Measurements from ENCODE around the gene FMNL3.

Gene FMNL3

DNA sequence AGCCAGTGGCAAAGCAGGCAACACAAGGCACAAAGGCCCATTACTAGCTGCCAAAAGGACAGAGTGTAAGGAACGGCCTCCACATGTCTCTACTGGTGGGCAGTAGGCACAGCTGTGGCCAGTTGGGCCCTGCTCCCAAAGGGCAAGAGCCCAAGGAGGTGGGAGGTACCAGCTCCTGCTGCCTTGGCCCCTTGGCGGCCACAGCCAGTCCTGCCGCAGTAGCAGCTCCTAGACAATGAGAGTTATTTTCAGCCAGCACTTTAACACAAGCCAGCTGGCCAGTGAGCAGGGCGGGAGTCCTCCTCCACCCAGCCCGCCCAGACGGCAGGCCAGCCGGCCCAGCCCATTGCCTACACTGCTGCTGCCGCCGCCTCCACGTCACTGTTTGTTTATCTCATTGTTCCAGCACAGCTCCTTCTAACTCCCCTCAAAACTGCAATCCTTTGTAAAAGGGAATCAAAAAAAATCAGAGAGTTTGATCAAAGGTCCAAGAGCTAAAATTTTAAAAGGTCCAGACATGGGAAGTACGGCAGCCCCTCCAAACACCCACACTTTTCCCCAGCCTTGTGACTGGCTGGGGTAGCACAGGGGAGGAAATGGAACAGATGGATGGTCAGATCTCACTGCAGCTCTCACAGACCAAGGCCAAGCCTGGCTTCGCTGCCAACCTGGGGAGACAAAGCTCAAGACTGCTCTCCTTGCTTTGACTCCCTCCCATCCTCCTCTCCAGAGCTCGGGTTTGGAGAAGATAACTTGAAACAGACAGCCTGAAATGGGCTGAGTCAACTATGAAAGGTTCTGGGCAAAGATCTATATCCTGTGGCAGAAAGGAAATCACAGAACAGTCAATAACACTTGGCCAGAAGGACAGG lies 33.5 kb downstream of the FMNL3 start:
- H3K27ac ChIP-seq, result peak overlapping the region; percentile 88 to 92
- DNase-seq (ENCODE audit: low spot score), result peak; percentile 98
- TF ChIP-seq, protein P1, sequence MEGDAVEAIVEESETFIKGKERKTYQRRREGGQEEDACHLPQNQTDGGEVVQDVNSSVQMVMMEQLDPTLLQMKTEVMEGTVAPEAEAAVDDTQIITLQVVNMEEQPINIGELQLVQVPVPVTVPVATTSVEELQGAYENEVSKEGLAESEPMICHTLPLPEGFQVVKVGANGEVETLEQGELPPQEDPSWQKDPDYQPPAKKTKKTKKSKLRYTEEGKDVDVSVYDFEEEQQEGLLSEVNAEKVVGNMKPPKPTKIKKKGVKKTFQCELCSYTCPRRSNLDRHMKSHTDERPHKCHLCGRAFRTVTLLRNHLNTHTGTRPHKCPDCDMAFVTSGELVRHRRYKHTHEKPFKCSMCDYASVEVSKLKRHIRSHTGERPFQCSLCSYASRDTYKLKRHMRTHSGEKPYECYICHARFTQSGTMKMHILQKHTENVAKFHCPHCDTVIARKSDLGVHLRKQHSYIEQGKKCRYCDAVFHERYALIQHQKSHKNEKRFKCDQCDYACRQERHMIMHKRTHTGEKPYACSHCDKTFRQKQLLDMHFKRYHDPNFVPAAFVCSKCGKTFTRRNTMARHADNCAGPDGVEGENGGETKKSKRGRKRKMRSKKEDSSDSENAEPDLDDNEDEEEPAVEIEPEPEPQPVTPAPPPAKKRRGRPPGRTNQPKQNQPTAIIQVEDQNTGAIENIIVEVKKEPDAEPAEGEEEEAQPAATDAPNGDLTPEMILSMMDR (IDR thresholded peaks at IDR 0.05), result no peak
- peak overlapping the region; percentile 45 for H3K4me3 ChIP-seq

DNA sequence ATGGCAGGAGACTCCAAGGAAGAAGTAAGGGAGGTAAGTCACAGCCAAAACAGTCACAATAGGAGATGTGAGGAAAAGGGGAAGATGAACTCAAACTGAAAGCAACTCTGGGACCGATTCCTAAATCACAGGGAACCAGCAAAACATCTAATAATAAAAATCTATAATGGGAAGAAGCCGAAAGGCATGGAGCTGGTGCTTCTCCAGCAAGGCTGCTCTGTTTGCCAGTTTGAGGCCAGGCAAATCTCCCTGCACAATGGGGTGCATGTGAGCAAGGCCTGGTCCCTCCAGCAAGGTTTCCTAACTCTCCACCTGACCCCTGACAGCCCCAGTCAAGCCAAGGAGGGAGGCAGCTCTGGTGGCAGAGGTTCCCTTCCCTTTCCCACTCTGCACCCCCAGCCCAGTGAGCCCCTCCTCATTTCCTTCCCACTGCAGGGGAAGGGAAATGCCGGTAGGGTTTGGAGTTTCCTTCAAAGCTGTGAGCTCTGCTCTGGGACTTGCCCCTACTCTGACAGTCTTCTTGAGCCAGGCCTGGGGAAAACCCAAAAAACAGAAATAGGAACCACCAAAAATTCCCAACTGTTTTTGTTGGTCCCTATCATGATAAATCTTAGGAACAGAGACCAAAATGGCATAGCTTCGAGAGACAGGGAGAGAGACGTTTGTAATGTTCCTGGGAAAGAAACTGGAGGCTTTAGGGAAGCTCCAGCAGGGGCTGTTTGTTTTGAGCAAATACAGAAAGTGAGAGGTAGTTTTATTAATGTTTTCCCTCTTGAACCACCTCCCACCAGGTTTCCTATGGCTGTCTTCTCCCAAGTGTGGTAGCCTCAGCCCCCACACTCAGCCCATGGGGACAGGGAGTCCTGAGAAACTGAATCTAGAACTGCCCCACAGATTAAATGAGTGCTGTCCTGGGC lies 34.6 kb downstream of the FMNL3 start:
- TF ChIP-seq, protein P1 (IDR thresholded peaks at IDR 0.05), result no peak
- DNase-seq (ENCODE audit: low spot score), result no peak
- Histone ChIP-seq H3K4me3 (peak overlapping the region; percentile 45), H3K27ac (peak overlapping the region; percentile 88 to 92)

DNA sequence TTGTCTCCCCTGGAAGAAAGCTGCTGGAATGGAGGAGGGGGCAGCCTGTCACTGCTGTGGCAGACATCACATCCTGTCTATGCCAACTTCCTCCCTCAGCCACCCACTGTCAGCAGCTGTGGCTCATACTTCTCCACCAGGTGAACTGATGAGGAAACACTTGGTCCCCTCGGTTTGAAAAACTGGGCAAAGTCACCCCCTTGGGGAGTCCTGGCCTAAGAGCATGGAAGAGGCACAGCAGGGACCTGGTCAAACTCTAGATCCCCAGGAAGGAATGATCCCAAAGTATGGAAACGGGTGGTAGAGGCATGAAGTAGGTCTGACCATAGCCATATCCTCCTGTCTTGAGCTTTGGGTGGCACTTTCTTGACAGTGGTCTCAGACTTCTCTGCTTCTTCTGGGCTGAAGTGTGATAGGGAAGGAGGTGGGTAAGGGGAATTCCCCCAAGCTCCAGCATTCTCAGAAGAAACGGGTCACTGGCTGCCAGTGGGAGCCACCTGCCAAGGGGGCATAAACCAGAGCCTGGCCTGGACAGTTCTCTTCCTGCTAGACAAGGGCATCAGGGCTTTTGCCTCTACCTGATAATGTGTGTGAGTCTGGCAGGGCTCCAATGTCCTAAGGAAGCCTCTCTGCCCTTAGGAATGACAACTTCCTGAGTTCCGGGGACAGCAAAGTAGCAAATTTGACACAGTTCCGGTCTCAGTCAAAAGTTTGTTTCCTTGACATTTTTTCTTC lies 36.0 kb downstream of the FMNL3 start:
- DNase-seq (ENCODE audit: low spot score), result no peak
- H3K4me3 ChIP-seq, result no peak overlapping the region

DNA sequence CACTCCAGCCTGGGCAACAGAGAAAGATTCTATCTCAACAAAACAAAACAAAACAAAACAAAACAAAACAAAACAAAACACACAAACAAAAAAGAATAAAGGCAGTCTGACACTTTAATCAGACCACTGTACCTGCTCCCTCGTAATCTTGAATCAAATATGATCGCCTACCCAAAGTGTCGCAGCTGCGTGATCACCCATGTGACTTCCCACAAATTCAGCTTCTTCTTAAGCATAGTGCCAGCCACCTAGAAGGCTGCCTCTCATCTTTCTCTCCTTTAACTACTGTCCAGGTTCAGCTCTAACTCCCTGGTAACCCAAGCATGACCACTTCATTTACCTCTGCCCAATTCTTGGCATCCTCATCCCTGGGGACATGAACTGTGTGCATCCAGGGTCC lies 37.4 kb downstream of the FMNL3 start:
- Histone ChIP-seq H3K27ac (peak overlapping the region; percentile 88 to 92), H3K4me3 (no peak overlapping the region)
- TF ChIP-seq, protein P1 (IDR thresholded peaks at IDR 0.05), result no peak
- no peak for DNase-seq (ENCODE audit: low spot score)

More for the DNA sequence above, 36.0 kb downstream of the FMNL3 start:
- peak overlapping the region; percentile 88 to 92 for H3K27ac ChIP-seq
- TF ChIP-seq, protein P1 (IDR thresholded peaks at IDR 0.05), result no peak

DNA sequence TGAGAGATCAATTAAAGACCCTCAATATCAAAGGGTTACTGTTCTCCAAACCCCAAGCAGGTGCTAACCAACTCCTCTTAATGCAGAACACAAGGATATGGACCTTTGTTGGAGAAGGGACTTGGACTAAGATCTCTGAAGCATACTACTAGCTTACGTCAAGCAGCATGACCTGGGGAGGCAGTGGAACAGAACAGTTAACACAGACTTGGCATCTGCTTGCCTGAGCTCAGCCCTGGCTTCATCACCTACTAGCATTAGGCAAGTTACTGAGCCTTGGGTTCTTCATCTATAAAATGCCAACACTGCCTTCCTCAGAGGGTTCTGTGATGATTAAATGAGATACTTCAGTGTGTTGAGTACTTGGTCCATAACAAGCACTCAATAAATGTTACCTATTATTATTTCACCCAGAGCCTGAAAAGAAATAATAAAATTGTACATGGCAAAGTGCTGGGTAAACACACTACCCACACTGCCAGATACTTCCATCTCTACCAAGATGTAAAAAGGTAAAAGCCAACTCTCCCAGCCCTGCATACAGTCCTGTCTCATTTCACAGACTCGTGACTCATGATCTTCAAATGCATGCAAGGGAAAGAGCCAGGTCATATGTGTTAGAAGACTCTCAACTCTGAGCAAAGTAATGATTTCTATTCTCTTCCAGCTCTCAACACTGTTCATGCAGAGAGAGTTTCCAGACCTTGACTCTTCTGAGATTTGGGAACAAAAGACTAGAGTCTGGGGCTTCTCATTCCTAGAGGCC lies 39.7 kb downstream of the FMNL3 start:
- Histone ChIP-seq H3K4me3 (no peak overlapping the region), H3K27ac (peak overlapping the region; percentile 2 to 7)
- TF ChIP-seq, protein P1 (IDR thresholded peaks at IDR 0.05), result no peak
- DNase-seq (ENCODE audit: low spot score), result no peak

DNA sequence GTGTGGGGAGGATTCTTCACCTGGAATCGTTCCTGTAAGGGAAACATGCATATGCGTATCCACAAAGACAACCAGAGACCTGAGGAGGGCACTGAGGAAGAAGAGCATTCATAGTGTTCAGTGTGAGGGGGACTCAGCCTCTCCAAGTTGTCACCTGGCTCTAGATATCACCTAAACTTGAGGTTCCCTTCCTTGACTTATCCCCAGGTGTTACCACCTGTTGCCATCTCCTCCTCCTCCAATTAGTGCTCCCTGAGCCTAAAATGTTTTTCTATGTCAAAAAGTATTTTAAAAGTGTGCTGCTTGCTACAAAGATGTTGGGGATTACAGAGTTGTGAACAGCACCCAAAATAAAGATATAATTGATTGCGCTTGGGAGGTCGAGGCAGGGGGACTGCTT lies 41.0 kb downstream of the FMNL3 start:
- DNase-seq (ENCODE audit: low spot score), result no peak
- TF ChIP-seq, protein P1 (IDR thresholded peaks at IDR 0.05), result no peak
- H3K27ac ChIP-seq, result peak overlapping the region in 1 of 2 donors; percentile 62
- H3K4me3 ChIP-seq, result no peak overlapping the region
